ENCODE data around the gene CCT8. TPM values are rescaled to one million over a fixed set of nuclear protein-coding genes. Genes with fewer than 3 reads are reported as not detected.

CCT8 gene
- total and polyA plus RNA-seq, 2 experiments from 2014 or later = 304 to 329 TPM

DNA sequence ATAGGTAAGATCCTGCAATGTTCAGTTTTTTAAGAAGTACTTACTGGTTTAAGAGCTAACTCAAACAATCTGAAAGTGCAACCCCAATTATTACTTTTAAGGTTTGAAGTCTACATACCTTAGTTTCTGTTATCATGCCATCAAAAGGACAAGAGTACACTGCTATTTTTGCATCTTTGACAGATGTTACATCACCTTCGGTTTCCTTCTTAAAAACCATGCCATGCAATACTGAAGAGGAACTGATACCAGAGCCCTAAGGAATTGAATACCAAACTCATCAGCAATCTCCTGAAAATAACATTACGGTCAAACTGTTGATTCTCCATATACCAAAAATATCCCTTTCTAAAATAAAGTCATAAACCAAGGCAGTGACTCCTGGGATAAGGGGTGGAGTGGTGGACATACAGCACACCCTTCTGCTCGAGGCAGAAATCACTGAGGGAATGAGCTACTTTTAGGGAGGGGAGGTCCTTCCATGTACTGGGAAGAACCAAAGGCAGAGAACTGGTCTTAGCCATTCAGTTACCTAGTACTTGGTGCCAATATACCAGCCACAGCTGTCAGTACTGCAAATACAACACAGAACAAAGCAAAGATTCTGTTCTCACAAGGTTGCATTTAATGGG, 8.5 kb downstream of the CCT8 start (continued):
- TF ChIP-seq, protein P1, sequence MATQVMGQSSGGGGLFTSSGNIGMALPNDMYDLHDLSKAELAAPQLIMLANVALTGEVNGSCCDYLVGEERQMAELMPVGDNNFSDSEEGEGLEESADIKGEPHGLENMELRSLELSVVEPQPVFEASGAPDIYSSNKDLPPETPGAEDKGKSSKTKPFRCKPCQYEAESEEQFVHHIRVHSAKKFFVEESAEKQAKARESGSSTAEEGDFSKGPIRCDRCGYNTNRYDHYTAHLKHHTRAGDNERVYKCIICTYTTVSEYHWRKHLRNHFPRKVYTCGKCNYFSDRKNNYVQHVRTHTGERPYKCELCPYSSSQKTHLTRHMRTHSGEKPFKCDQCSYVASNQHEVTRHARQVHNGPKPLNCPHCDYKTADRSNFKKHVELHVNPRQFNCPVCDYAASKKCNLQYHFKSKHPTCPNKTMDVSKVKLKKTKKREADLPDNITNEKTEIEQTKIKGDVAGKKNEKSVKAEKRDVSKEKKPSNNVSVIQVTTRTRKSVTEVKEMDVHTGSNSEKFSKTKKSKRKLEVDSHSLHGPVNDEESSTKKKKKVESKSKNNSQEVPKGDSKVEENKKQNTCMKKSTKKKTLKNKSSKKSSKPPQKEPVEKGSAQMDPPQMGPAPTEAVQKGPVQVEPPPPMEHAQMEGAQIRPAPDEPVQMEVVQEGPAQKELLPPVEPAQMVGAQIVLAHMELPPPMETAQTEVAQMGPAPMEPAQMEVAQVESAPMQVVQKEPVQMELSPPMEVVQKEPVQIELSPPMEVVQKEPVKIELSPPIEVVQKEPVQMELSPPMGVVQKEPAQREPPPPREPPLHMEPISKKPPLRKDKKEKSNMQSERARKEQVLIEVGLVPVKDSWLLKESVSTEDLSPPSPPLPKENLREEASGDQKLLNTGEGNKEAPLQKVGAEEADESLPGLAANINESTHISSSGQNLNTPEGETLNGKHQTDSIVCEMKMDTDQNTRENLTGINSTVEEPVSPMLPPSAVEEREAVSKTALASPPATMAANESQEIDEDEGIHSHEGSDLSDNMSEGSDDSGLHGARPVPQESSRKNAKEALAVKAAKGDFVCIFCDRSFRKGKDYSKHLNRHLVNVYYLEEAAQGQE (IDR thresholded peaks at IDR 0.05; ENCODE audit: unreplicated experiment) = no peak
- TF ChIP-seq ZNF331 (CRISPR knock-in tag; IDR thresholded peaks at IDR 0.05; ENCODE audit: low read depth) (no peak), STAT1 (IDR thresholded peaks at IDR 0.05; ENCODE audit: unreplicated experiment) (no peak), JUNB (IDR thresholded peaks at IDR 0.05; ENCODE audit: unreplicated experiment) (no peak)

- H3K79me2 ChIP-seq (replicated peaks; ENCODE audit: insufficient read depth) = no peaks in the 10 kb centered on the region; the same call in 1 of the 2 replicates
- no peak overlapping the region for H3K4me2 ChIP-seq
- H3K9me2 ChIP-seq (ENCODE audit: insufficient read depth) = no peaks in the 10 kb centered on the region
- H2AFZ ChIP-seq = no peak overlapping the region
- peaks cover 58% of the 10 kb centered on the region for H3K36me3 ChIP-seq (ENCODE audit: insufficient read depth)
- no peaks in the 10 kb centered on the region for H3K27me3 Mint-ChIP-seq (ENCODE audit: insufficient read depth, low read depth, poor library complexity)
- no peak for DNase-seq (ENCODE audit: low spot score)
- H3K4me1 ChIP-seq (ENCODE audit: insufficient read depth) = no peaks in the 10 kb centered on the region
- ATAC-seq = no peak
- H3F3A ChIP-seq (replicated peaks; ENCODE audit: low read depth) = peaks cover 17% of the 10 kb centered on the region; the same call in 1 of the 2 replicates
- no peaks in the 10 kb centered on the region; the same call in 2 of the 3 replicates for H3K4me1 Mint-ChIP-seq
- H3K27ac Mint-ChIP-seq = no peak overlapping the region; the same call in 1 of the 2 replicates
- no peak overlapping the region for H3K27ac ChIP-seq (ENCODE audit: low read depth)
- H3K27me3 ChIP-seq (ENCODE audit: insufficient read depth) = no peaks in the 10 kb centered on the region
- peaks cover 71% of the 10 kb centered on the region for H3K36me3 Mint-ChIP-seq (ENCODE audit: low read depth)
- TF ChIP-seq CREB1 (CRISPR knock-in tag; IDR thresholded peaks at IDR 0.05; ENCODE audit: low read depth) = no peak
- TF ChIP-seq STAT1 (IDR thresholded peaks at IDR 0.05; ENCODE audit: unreplicated experiment) = no peak
- TF ChIP-seq, protein P2, sequence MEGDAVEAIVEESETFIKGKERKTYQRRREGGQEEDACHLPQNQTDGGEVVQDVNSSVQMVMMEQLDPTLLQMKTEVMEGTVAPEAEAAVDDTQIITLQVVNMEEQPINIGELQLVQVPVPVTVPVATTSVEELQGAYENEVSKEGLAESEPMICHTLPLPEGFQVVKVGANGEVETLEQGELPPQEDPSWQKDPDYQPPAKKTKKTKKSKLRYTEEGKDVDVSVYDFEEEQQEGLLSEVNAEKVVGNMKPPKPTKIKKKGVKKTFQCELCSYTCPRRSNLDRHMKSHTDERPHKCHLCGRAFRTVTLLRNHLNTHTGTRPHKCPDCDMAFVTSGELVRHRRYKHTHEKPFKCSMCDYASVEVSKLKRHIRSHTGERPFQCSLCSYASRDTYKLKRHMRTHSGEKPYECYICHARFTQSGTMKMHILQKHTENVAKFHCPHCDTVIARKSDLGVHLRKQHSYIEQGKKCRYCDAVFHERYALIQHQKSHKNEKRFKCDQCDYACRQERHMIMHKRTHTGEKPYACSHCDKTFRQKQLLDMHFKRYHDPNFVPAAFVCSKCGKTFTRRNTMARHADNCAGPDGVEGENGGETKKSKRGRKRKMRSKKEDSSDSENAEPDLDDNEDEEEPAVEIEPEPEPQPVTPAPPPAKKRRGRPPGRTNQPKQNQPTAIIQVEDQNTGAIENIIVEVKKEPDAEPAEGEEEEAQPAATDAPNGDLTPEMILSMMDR (conservative IDR thresholded peaks at IDR 0.05; ENCODE audit: low read depth in 2 of 2) = no peak
- no peak for TF ChIP-seq EZH2phosphoT487 (IDR thresholded peaks at IDR 0.05; ENCODE audit: unreplicated experiment)
- TF ChIP-seq JUNB (IDR thresholded peaks at IDR 0.05; ENCODE audit: unreplicated experiment) = no peak
- H4K20me1 ChIP-seq (replicated peaks; ENCODE audit: insufficient read depth) = peaks cover 31% of the 10 kb centered on the region
- H3K9me3 Mint-ChIP-seq = no peaks in the 10 kb centered on the region
- no peak overlapping the region for H3K4me3 Mint-ChIP-seq
- no peak overlapping the region for H3K4me3 ChIP-seq
Observed at GRCh38 chr21:29056538-29057050, 16.9 kb downstream of the CCT8 start.
